GM21381 (cell line): ENCODE measurements around the gene MOAP1.
"Not testable (repeated sequence)": the region's sequence is repeated elsewhere in the genome, so short reads cannot be mapped to it uniquely, and the experiment has no call there.

Source experiments
- ATAC-seq: cut with Tn5 transposase; IDR thresholded peaks from one replicate; pipeline ENCODE4 v1.9.1; 2021; ENCODE audit warnings: mild to moderate bottlenecking, moderate library complexity; ENCODE audit not compliant: unreplicated experiment

The MOAP1 gene

DNA sequence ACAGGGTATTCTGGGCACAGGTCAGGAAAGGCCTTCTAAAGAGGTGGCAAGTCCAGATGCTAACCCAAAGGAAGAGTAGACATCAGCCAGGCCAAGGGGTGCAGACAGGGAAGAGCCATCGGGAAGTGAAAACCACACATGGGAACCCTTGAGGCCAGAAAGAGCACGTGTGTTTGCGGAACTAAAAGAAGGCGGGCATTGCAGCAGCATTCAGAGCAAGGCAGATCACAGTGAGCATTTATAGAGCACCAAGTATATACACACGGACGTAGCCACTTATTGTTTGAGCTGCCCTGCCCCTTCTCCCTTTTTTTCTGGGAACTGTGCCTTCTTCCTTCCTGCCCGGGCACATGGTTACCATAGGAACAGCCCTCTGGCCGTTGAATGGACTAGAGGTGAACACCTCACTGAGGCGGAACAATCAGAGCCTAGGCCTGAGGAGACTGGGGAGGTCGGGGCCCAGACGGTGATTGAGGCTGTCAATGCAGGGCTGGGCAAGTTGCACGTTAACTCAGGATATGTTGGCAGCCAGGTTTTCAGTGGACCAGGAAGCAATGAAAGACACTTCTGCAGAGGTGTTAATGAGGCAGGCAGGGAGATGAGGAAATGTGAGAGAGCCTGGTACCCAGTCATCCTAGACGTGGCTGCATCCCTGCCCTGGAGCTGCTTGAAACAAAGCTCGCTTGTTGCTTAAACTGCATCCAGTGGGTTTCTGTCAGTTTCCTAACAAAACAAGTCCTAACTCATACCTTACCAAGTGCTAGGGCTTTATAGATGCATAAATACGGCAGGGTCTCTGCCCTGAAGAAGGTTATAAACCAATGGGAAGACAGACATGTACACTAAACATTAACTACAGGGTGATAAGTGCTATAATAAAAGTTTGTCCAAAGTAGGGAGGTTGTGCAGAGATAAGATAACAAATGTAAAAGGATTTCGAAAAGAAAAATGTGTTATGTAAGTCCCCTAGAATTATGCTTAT lies 34.2 kb downstream of the MOAP1 start:
- no peak for ATAC-seq

DNA sequence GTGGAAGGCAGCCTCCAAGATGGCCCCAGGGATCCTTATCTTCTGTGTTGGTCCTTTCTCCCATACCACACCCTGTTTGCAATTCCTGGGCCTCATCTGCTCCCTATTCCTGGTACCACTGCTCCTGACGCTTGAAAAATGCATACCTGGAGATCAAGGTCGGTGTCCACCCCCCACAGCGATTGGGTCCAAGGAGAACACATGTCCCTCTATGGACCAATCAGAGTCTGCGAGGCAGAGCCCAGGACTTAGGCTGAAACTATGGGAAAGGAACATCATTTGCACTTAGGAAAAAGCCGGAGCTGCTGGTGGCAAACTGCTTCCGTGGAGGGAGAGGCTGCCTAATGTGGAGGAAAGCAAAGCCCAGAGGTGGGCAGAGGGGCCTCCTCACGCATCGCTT lies 35.7 kb downstream of the MOAP1 start:
- ATAC-seq = no peak

DNA sequence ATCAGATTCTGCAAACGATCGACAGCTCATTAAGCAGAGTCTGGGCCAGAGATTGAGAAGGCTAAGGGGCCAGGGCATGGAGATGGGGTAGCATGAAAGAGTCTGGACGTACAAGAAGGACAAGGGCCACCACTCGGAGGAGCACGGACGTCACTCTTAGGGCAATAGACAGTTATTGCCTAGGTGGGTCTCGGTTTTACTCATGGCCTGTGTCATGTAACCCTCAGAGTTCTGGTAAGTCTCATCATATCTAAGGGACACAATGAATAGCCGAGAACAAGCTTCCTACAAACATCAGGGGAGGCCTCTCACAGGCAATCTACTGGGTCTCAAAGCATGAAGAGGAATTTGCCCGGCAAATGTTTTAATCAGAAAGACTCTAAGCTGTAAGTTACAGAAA lies 38.6 kb downstream of the MOAP1 start:
- ATAC-seq = peak; percentile 64

DNA sequence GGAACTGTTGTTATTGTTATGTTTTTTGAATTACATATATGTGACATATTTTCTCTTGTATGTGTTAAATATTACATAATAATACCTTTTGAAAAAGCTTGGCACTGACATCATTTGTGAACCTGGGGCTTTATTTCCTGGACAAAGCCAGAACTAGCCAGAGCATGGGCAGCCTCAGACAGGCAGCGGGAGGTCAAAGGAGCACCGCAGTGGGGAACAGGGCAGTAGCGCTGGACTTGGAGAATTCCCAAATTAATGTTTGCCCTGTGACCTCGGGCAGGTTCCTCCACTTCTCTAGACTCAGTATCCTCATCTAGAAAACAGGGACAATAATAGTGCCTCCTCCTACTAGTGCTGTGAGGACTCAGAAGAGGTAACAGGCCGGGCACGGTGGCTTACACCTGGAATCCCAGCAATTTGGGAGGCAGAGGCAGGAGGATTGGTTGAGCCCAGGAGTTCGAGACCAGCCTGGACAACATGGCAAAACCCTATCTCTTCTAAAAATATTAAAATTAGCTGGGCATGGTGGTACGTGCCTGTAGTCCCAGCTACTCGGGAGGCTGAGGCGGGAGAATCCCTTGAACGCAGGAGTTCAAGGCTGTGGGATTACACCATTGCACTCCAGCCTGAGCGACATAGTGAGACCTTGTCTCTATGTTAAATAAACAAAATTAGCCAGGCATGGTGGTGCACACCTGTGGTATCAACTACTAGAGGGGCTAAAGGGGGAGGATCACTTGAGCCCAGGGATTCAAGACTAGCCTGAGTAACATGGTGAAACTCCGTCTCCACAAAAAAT lies 41.6 kb downstream of the MOAP1 start:
- ATAC-seq = no peak

DNA sequence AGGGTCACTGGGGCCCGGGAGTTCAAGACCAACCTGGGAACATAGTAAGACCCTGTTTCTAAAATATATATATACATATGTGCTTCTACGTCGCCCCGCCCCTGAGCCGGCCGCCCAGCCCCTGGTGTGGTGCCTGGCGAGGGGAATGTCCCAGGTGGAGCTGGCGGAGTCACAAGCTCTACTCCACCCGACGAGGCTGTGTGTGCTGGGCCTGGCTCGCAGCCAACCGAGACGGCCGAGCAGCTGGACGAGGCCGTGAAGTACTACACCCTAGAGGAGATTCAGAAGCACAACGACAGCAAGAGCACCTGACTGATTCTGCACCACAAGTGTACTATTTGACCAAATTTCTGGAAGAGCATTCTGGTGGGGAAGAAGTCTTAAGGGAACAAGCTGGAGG lies 46.8 kb downstream of the MOAP1 start:
- ATAC-seq = no peak

DNA sequence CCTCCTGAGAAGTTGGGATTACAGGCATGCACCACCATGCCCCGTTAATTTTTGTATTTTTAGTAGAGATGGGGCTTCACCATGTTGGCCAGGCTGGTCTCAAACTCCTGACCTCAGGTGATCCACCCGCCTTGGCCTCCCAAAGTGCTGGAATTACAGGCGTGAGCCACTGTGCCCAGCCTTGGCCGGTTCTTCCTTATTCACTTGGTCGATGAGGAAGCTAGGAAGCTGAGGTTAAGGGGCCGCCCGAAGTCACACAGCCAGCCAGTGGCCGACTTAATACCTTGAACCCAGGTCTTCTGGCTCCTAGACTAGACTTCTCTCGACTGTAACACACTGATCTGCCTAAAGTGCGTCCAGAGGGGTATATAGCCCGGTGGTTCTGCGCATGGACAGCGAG lies 48.2 kb downstream of the MOAP1 start:
- not testable (repeated sequence) for ATAC-seq

DNA sequence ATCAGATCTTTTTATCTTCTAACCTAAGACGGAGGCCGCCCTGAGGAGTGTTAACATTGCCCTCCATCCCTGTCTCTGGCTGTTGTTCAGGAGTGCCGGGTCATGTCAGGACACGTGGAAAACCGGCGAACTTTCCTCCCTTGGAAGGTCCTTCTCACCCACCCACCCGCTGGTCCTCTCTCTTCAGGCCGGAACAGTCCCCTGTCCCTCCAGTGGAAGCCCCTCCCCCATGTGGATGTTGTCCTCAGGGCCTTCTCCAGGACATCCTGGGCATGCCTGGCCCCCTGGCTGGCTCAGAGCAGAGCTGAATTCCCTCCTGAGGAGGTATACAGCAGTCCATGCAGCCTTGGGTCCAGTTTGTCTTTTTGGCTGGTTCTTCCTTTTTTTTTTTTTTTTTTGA lies 48.7 kb downstream of the MOAP1 start:
- no peak for ATAC-seq

DNA sequence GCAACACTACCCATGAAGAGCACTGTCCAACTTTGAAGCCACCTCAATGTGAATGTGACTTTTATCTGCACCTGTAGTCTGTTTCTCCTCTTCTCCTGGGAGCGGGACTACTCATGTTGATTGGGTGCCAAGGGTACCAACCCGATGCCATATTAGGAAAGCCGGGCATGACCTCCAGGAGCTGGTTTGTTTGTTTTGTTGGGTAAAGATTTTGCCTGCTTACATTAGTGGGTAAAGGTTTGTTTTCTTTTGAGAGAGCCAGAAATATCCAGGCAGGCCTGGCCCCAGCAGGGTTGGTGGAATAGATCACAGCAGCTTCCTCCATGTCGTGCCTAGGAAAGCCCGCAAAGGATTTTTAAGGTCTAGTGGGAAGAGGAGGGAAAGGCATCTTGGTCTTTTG lies 49.3 kb downstream of the MOAP1 start:
- no peak for ATAC-seq

DNA sequence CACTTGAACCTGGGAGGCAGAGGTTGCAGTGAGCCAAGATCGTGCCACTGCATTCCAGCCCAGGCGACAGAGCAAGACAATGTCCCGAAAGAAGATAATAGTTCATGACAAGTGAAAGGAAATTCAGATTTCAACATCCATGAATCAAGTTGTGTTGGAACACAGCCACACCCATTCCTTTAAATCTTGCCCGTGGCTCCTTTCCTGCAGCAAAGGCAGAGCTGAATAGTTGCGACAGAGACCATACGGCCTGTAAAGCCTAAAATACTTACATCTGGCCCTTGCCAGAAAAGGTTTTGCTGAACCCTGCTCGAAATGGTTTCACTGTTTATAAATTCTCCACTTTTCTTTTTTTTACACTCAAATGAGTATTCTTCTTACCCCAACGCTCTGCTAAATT lies 51.2 kb downstream of the MOAP1 start:
- ATAC-seq = no peak

DNA sequence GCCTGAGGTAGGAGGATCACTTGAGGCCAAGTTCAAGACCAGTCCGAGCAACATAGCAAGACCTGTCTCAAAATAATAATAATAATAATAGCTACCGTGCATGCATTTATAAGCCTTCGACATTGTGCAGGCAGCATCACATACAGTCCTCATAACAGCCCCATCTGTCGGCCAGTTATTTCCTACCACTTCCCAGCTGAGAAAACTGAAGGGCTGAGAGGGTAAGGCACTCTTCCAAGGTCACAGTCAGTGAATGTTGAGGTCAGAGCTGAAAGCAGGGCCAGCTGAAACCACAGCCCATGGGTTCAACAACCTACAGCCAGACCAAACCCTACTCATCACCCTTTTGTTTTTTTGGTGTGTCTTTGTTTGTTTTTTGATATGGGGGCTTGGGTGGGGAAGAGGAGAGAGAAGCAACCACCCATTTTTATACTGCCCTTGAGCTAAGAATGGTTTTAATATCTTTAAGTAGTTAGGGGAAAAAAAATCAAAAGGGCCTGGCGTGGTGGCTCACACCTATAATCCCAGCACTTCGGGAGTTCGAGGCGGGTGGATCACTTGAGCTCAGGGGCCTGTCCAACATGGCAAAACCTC lies 52.1 kb downstream of the MOAP1 start:
- ATAC-seq = no peak
